CD14-positive monocyte (primary cell): ENCODE results near the gene RNF130. TPM values are rescaled to one million over a fixed set of nuclear protein-coding genes. Genes with fewer than 3 reads are reported as not detected.
A peak's percentile ranks its signal among the peaks of the same experiment; 100 is the strongest.

ENCODE experiments used
- DNase-seq, 3 donors: peaks; one replicate each; pipeline ENCODE4 v3.0.0-alpha.2; 2011 to 2022
- H2AFZ ChIP-seq: 2 replicates; pipeline ENCODE4 v1.6.0; 2012; ENCODE audit warnings: mild to moderate bottlenecking, low read depth, low read length, inconsistent platforms; ENCODE audit not compliant: insufficient read depth, poor library complexity, severe bottlenecking
- H3K27ac ChIP-seq, 2 donors: 1 replicate in 1 of 2; 2 replicates in 1 of 2; pipeline ENCODE4 v1.5.1; 2012 to 2013; ENCODE audit warnings: low read length in 2 of 2, control low read depth in 1 of 2, inconsistent platforms in 1 of 2, low read depth in 1 of 2, mild to moderate bottlenecking in 1 of 2
- H3K27me3 ChIP-seq, 2 donors: one replicate each; pipeline versions ENCODE4 v1.6.0 to v1.6.1; 2011 to 2013; ENCODE audit warnings: low read length in 2 of 2; ENCODE audit not compliant: control insufficient read depth in 2 of 2, insufficient read depth in 2 of 2
- H3K36me3 ChIP-seq, 2 donors: replicated peaks in 1 of 2; 1 replicate in 1 of 2; 2 replicates in 1 of 2; pipeline versions ENCODE4 v1.5.1 to v1.6.1; 2012 to 2013; ENCODE audit warnings: low read length in 2 of 2, control low read depth in 1 of 2, inconsistent platforms in 1 of 2, mild to moderate bottlenecking in 1 of 2; ENCODE audit not compliant: insufficient read depth in 2 of 2, control insufficient read depth in 1 of 2
- H3K4me1 ChIP-seq, 2 donors: 1 replicate in 1 of 2; 2 replicates in 1 of 2; pipeline versions ENCODE4 v1.5.1 to v1.6.1; 2012 to 2013; ENCODE audit warnings: low read length in 2 of 2, control low read depth in 1 of 2, inconsistent platforms in 1 of 2, mild to moderate bottlenecking in 1 of 2, moderate library complexity in 1 of 2; ENCODE audit not compliant: insufficient read depth in 2 of 2, control insufficient read depth in 1 of 2
- H3K4me2 ChIP-seq: replicated peaks from 2 replicates; pipeline ENCODE3; 2012; ENCODE audit warnings: low read length, moderate library complexity, mild to moderate bottlenecking; ENCODE audit not compliant: poor library complexity, severe bottlenecking; ENCODE audit errors: extremely low read depth
- H3K4me3 ChIP-seq, 3 experiments: fragments of 200-600 bp in 1 of 3; sonication (generic) in 1 of 3; replicated peaks in 1 of 3; 1 replicate in 2 of 3; 2 replicates in 1 of 3; pipeline ENCODE4 v1.5.1; 2011 to 2013; ENCODE audit warnings: low read length in 3 of 3, mild to moderate bottlenecking in 3 of 3, control low read depth in 2 of 3, low read depth in 2 of 3, inconsistent platforms in 1 of 3, moderate library complexity in 1 of 3
- H3K79me2 ChIP-seq: 2 replicates; pipeline ENCODE4 v1.6.0; 2012; ENCODE audit warnings: mild to moderate bottlenecking, control low read depth, inconsistent platforms, low read length, moderate library complexity; ENCODE audit not compliant: insufficient read depth
- H3K9ac ChIP-seq: 2 replicates; pipeline ENCODE4 v1.6.0; 2017; ENCODE audit warnings: low read length, mild to moderate bottlenecking; ENCODE audit not compliant: insufficient read depth, poor library complexity, severe bottlenecking
- H3K9me3 ChIP-seq, 2 donors: replicated peaks in 1 of 2; 1 replicate in 1 of 2; 2 replicates in 1 of 2; pipeline versions ENCODE4 v1.5.1 to v1.6.1; 2012 to 2013; ENCODE audit warnings: low read length in 2 of 2, control low read depth in 1 of 2; ENCODE audit not compliant: control insufficient read depth in 1 of 2, insufficient read depth in 1 of 2
- H4K20me1 ChIP-seq: 2 replicates; pipeline ENCODE4 v1.6.0; 2012; ENCODE audit warnings: mild to moderate bottlenecking, low read length, control low read depth, moderate library complexity; ENCODE audit not compliant: insufficient read depth
- H3K27ac Mint-ChIP-seq, 7 donors: one replicate each; pipeline ENCODE4 v1.8.0; 2020; ENCODE audit warnings: mild to moderate bottlenecking in 7 of 7, mixed read lengths in 7 of 7, moderate library complexity in 6 of 7, inconsistent platforms in 2 of 7
- H3K27me3 Mint-ChIP-seq, 3 donors: one replicate each; pipeline ENCODE4 v1.8.0; 2021 to 2022; ENCODE audit warnings: low read depth in 3 of 3, mild to moderate bottlenecking in 3 of 3, mixed read lengths in 3 of 3, moderate library complexity in 3 of 3, inconsistent platforms in 1 of 3
- H3K36me3 Mint-ChIP-seq, 2 donors: one replicate each; pipeline ENCODE4 v1.8.0; 2020; ENCODE audit warnings: mixed read lengths in 2 of 2, inconsistent platforms in 1 of 2, mild to moderate bottlenecking in 1 of 2
- H3K4me1 Mint-ChIP-seq: one replicate; pipeline ENCODE4 v1.8.0; 2020; ENCODE audit warnings: mild to moderate bottlenecking, mixed read lengths
- H3K4me3 Mint-ChIP-seq, 2 donors: one replicate each; pipeline ENCODE4 v1.8.0; 2020; ENCODE audit warnings: mild to moderate bottlenecking in 2 of 2, mixed read lengths in 2 of 2, moderate library complexity in 1 of 2
- H3K9me3 Mint-ChIP-seq, 7 donors: one replicate each; pipeline ENCODE4 v1.8.0; 2020 to 2022; ENCODE audit warnings: mixed read lengths in 7 of 7, mild to moderate bottlenecking in 6 of 7, moderate library complexity in 6 of 7, inconsistent platforms in 2 of 7
- WGBS: methylation state at CpG from one replicate; pipeline ENCODE4 v1.1.5; 2013; ENCODE audit warnings: missing lambda C conversion rate; ENCODE audit not compliant: insufficient coverage; 5-methylcytosine and 5-hydroxymethylcytosine counted together
- intact Hi-C, 2 donors: fragments of 100-400 bp; cut with micrococcal nuclease; formaldehyde crosslinking; loops; one replicate each; pipeline versions ENCODE4 v1.15.0 to v1.15.1; 2023
- polyA plus RNA-seq, 3 donors: library from polyadenylated mRNA; depleted of rRNA in 1 of 3; unstranded in 2 of 3; stranded (reverse) in 1 of 3; fragments of 300-500 nt in 2 of 3; fragments of >200 nt in 1 of 3; fragmentation: Illumina TruSeq in 2 of 3; gene quantifications; 1 replicate in 2 of 3; 2 replicates in 1 of 3; pipeline ENCODE4 v1.2.3, GENCODE V29; 2012 to 2021
- TF ChIP-seq, protein P1 (sequence below): fragments of 200-600 bp; IDR thresholded peaks from one replicate; pipeline ENCODE4 v1.8.0; 2022; ENCODE audit warnings: antibody characterized with exemption, mild to moderate bottlenecking

The RNF130 gene
- polyA plus RNA-seq, 3 donors, result 294 to 439 (median 376) TPM

- H2AFZ ChIP-seq, result no peak overlapping the region
Observed at GRCh38 chr5:180013678-180014077, 57.9 kb downstream of the RNF130 start.

GRCh38 chr5:180012316-180012715, 59.2 kb downstream of the RNF130 start:
- H3K4me3 ChIP-seq, result no peak overlapping the region
- no peaks in the 10 kb centered on the region for H3K9me3 ChIP-seq
- peaks cover 0 to 1% (median 0%) of the 10 kb centered on the region in 7 donors for H3K9me3 Mint-ChIP-seq
- peak overlapping the region in 1 of 2 donors; percentile 32 for H3K27ac ChIP-seq
- peaks cover 99% of the 10 kb centered on the region for H4K20me1 ChIP-seq
- H3K9ac ChIP-seq, result no peak overlapping the region
- H3K27me3 Mint-ChIP-seq, result no peaks in the 10 kb centered on the region
- H3K4me1 Mint-ChIP-seq, result peaks cover 18% of the 10 kb centered on the region
- no peak for DNase-seq
- 100% methylated on average over 1 of the region's 2 CpGs for WGBS
- TF ChIP-seq, protein P1, sequence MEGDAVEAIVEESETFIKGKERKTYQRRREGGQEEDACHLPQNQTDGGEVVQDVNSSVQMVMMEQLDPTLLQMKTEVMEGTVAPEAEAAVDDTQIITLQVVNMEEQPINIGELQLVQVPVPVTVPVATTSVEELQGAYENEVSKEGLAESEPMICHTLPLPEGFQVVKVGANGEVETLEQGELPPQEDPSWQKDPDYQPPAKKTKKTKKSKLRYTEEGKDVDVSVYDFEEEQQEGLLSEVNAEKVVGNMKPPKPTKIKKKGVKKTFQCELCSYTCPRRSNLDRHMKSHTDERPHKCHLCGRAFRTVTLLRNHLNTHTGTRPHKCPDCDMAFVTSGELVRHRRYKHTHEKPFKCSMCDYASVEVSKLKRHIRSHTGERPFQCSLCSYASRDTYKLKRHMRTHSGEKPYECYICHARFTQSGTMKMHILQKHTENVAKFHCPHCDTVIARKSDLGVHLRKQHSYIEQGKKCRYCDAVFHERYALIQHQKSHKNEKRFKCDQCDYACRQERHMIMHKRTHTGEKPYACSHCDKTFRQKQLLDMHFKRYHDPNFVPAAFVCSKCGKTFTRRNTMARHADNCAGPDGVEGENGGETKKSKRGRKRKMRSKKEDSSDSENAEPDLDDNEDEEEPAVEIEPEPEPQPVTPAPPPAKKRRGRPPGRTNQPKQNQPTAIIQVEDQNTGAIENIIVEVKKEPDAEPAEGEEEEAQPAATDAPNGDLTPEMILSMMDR, result no peak
- H3K79me2 ChIP-seq, result peaks cover 97% of the 10 kb centered on the region
- peaks cover 39 to 86% of the 10 kb centered on the region in 2 donors for H3K36me3 ChIP-seq
- no peak overlapping the region for H3K4me3 Mint-ChIP-seq
- no peak overlapping the region for H3K4me2 ChIP-seq
- no peaks in the 10 kb centered on the region for H3K27me3 ChIP-seq
- H3K27ac Mint-ChIP-seq, result peak overlapping the region in 1 of 7 donors; percentile 80
- peaks cover 53 to 72% of the 10 kb centered on the region in 2 donors for H3K36me3 Mint-ChIP-seq
- intact Hi-C loops, result no loop called here
- no peak overlapping the region for H2AFZ ChIP-seq
- H3K4me1 ChIP-seq, result peaks cover 0 to 15% of the 10 kb centered on the region in 2 donors

More at GRCh38 chr5:180013678-180014077, 57.9 kb downstream of the RNF130 start:
- DNase-seq, result no peak
- H3K4me1 Mint-ChIP-seq, result peaks cover 6% of the 10 kb centered on the region
- peaks cover 57 to 75% of the 10 kb centered on the region in 2 donors for H3K36me3 Mint-ChIP-seq
- peaks cover 0 to 2% (median 0%) of the 10 kb centered on the region in 3 donors for H3K27me3 Mint-ChIP-seq
- peaks cover 99% of the 10 kb centered on the region for H4K20me1 ChIP-seq
- H3K27me3 ChIP-seq, result no peaks in the 10 kb centered on the region
- H3K4me3 Mint-ChIP-seq, result no peak overlapping the region
- H3K4me3 ChIP-seq, result no peak overlapping the region
- H3K36me3 ChIP-seq, result peaks cover 46 to 93% of the 10 kb centered on the region in 2 donors
- H3K9me3 Mint-ChIP-seq, result peaks cover 0 to 4% (median 0%) of the 10 kb centered on the region in 7 donors
- peaks cover 0 to 1% of the 10 kb centered on the region in 2 donors for H3K4me1 ChIP-seq
- 67% methylated on average over 1 of the region's 1 CpG for WGBS
- peak overlapping the region in 1 of 2 donors; percentile 22 for H3K27ac ChIP-seq
- peak overlapping the region in 1 of 7 donors; percentile 32 for H3K27ac Mint-ChIP-seq
- intact Hi-C loops, result no loop called here
- H3K4me2 ChIP-seq, result no peak overlapping the region
- H3K79me2 ChIP-seq, result peaks cover 97% of the 10 kb centered on the region
- H3K9ac ChIP-seq, result no peak overlapping the region
- no peaks in the 10 kb centered on the region for H3K9me3 ChIP-seq
- TF ChIP-seq, protein P1, result no peak
